SK-N-SH treated with all-trans-retinoic acid at 6 μM for 48 hours (cell line): ENCODE data around the gene TBCK.

ENCODE experiments used
- ATAC-seq: fragments of 200-7000 bp; cut with Tn5 transposase; 3 replicates; pipeline ENCODE4 v1.9.1; 2020; ENCODE audit warnings: mild to moderate bottlenecking, moderate library complexity
- ARNTL ChIP-seq: fragments of 450-650 bp; formaldehyde crosslinking; IDR thresholded peaks from 2 replicates; pipeline ENCODE4 v1.5.0; 2020; ENCODE audit warnings: low read depth, mild to moderate bottlenecking, moderate library complexity, borderline replicate concordance
- BACH2 ChIP-seq: fragments of 250-450 bp; sonication (Bioruptor Pico); IDR thresholded peaks from 2 replicates; pipeline ENCODE4 v1.9.0; 2021; ENCODE audit warnings: mild to moderate bottlenecking, borderline replicate concordance
- CREB5 ChIP-seq: fragments of 250-450 bp; sonication (Bioruptor Pico); IDR thresholded peaks from 2 replicates; pipeline ENCODE4 v1.5.1; 2020; ENCODE audit warnings: low read depth, mild to moderate bottlenecking, moderate library complexity
- CSDC2 ChIP-seq: fragments of 250-450 bp; sonication (Bioruptor Pico); IDR thresholded peaks from 2 replicates; pipeline ENCODE4 v1.5.0; 2020; ENCODE audit warnings: mild to moderate bottlenecking, moderate library complexity
- ESRRG ChIP-seq: fragments of 250-450 bp; sonication (Bioruptor Pico); IDR thresholded peaks from 2 replicates; pipeline ENCODE4 v1.6.1; 2021; ENCODE audit warnings: mild to moderate bottlenecking
- GLIS3 ChIP-seq: fragments of 250-450 bp; sonication (Bioruptor Pico); IDR thresholded peaks from 2 replicates; pipeline ENCODE4 v1.5.0; 2020; ENCODE audit warnings: mild to moderate bottlenecking, moderate library complexity
- ISL1 ChIP-seq: fragments of 250-450 bp; sonication (Bioruptor Pico); IDR thresholded peaks from 2 replicates; pipeline ENCODE4 v2.1.2; 2022; ENCODE audit warnings: mild to moderate bottlenecking, moderate library complexity
- OSR1 ChIP-seq: fragments of 250-450 bp; sonication (Bioruptor Pico); IDR thresholded peaks from 2 replicates; pipeline ENCODE4 v1.8.0; 2022; ENCODE audit warnings: moderate library complexity, mild to moderate bottlenecking, inconsistent platforms
- PPARA ChIP-seq: fragments of 250-450 bp; sonication (Bioruptor Pico); IDR thresholded peaks from 2 replicates; pipeline ENCODE4 v1.5.0; 2020; ENCODE audit warnings: mild to moderate bottlenecking, borderline replicate concordance
- RARB ChIP-seq: fragments of 250-450 bp; sonication (Bioruptor Pico); IDR thresholded peaks from 2 replicates; pipeline ENCODE4 v1.8.0; 2021; ENCODE audit warnings: mild to moderate bottlenecking, moderate library complexity
- TCF4 ChIP-seq: fragments of 250-450 bp; sonication (Bioruptor Pico); IDR thresholded peaks from 2 replicates; pipeline ENCODE4 v1.8.0; 2021; ENCODE audit warnings: mild to moderate bottlenecking, moderate library complexity, borderline replicate concordance
- TOX ChIP-seq: fragments of 250-450 bp; sonication (Bioruptor Pico); IDR thresholded peaks from 2 replicates; pipeline ENCODE4 v1.8.0; 2021; ENCODE audit warnings: mild to moderate bottlenecking, moderate library complexity, borderline replicate concordance
- ZC3H10 ChIP-seq: fragments of 250-450 bp; sonication (Bioruptor Pico); IDR thresholded peaks from 2 replicates; pipeline ENCODE4 v1.5.1; 2021; ENCODE audit warnings: mild to moderate bottlenecking, moderate library complexity
- ZFP3 ChIP-seq: fragments of 250-450 bp; sonication (Bioruptor Pico); IDR thresholded peaks from 2 replicates; pipeline ENCODE4 v1.5.0; 2020; ENCODE audit warnings: mild to moderate bottlenecking, moderate library complexity
- ZFP30 ChIP-seq: fragments of 450-650 bp; formaldehyde crosslinking; IDR thresholded peaks from 2 replicates; pipeline ENCODE4 v1.5.0; 2022; ENCODE audit warnings: mild to moderate bottlenecking, moderate library complexity
- ZNF565 ChIP-seq: fragments of 450-650 bp; formaldehyde crosslinking; conservative IDR thresholded peaks from 2 replicates; pipeline ENCODE4 v1.5.0; 2020; ENCODE audit warnings: low read depth, mild to moderate bottlenecking, moderate library complexity
- ZNF70 ChIP-seq: fragments of 450-650 bp; formaldehyde crosslinking; IDR thresholded peaks from 2 replicates; pipeline ENCODE4 v1.5.0; 2020; ENCODE audit warnings: mild to moderate bottlenecking, moderate library complexity
- ZNF8 ChIP-seq: fragments of 450-650 bp; formaldehyde crosslinking; IDR thresholded peaks from 2 replicates; pipeline ENCODE4 v1.5.0; 2020; ENCODE audit warnings: mild to moderate bottlenecking, moderate library complexity
- TF ChIP-seq, protein P1 (sequence below): fragments of 250-450 bp; sonication (Bioruptor Pico); IDR thresholded peaks from 2 replicates; pipeline ENCODE4 v1.5.1; 2021; ENCODE audit warnings: mild to moderate bottlenecking, moderate library complexity
- TF ChIP-seq, protein P2 (sequence below): fragments of 250-450 bp; sonication (Bioruptor Pico); IDR thresholded peaks from 2 replicates; pipeline ENCODE4 v1.8.0; 2020; ENCODE audit warnings: mild to moderate bottlenecking, moderate library complexity, borderline replicate concordance
- TF ChIP-seq, protein P3 (sequence below): fragments of 250-450 bp; sonication (Bioruptor Pico); IDR thresholded peaks from 2 replicates; pipeline ENCODE4 v1.5.0; 2020; ENCODE audit warnings: mild to moderate bottlenecking, moderate library complexity

Gene TBCK

GRCh38 chr4:106109929-106110328 is 206.1 kb downstream of the TBCK start:
- TF ChIP-seq BACH2 (CRISPR knock-in tag) (no peak), TCF4 (no peak), ZNF565 (CRISPR knock-in tag) (no peak), GLIS3 (CRISPR knock-in tag) (no peak), PPARA (CRISPR knock-in tag) (no peak)
- no peak for ATAC-seq

DNA sequence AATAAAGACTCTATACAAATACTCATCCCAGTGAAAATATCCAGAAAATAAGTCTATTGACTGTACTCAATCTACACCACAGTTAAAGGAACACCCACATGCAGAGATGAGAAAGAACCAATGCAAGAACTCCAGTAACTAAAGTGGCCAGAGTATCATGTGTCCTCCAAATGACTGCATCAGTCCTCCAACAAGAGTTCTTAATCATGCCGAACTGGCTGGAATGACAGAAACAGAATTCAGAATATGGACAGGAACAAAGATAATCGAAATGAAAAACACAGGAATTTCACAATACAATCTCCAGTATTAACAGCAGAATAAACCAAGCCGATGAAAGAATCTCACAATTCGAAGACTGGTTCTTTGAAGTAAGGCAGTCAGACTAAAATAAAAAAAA is 210.3 kb downstream of the TBCK start:
- no peak for ATAC-seq
- TF ChIP-seq ISL1 (no peak), ZC3H10 (no peak), ESRRG (CRISPR knock-in tag) (no peak), PPARA (CRISPR knock-in tag) (no peak), ZNF70 (CRISPR knock-in tag) (no peak), ARNTL (CRISPR knock-in tag) (no peak)
- TF ChIP-seq, protein P1, sequence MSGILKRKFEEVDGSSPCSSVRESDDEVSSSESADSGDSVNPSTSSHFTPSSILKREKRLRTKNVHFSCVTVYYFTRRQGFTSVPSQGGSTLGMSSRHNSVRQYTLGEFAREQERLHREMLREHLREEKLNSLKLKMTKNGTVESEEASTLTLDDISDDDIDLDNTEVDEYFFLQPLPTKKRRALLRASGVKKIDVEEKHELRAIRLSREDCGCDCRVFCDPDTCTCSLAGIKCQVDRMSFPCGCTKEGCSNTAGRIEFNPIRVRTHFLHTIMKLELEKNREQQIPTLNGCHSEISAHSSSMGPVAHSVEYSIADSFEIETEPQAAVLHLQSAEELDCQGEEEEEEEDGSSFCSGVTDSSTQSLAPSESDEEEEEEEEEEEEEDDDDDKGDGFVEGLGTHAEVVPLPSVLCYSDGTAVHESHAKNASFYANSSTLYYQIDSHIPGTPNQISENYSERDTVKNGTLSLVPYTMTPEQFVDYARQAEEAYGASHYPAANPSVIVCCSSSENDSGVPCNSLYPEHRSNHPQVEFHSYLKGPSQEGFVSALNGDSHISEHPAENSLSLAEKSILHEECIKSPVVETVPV (CRISPR knock-in tag): no peak
- TF ChIP-seq, protein P2, sequence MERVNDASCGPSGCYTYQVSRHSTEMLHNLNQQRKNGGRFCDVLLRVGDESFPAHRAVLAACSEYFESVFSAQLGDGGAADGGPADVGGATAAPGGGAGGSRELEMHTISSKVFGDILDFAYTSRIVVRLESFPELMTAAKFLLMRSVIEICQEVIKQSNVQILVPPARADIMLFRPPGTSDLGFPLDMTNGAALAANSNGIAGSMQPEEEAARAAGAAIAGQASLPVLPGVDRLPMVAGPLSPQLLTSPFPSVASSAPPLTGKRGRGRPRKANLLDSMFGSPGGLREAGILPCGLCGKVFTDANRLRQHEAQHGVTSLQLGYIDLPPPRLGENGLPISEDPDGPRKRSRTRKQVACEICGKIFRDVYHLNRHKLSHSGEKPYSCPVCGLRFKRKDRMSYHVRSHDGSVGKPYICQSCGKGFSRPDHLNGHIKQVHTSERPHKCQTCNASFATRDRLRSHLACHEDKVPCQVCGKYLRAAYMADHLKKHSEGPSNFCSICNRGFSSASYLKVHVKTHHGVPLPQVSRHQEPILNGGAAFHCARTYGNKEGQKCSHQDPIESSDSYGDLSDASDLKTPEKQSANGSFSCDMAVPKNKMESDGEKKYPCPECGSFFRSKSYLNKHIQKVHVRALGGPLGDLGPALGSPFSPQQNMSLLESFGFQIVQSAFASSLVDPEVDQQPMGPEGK: no peak

DNA sequence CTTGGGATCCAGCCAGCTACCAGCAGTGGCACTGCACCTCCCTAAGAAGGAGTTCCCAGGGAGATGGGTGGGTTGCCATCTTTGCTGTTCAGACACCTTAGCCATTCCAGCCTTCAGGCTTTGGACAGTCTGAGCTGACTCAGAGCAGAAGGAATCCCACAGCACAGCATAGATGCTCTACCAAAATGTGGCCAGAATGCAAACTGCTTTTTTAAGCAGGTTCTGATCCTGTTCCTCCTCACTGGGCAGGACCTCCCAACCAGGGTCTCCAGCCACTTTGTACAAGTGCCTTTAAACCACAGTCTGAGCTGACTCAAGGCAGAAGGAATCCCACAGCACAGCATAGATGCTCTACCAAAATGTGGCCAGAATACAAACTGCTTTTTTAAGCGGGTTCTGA is 211.7 kb downstream of the TBCK start:
- no peak for TF ChIP-seq CREB5
- TF ChIP-seq, protein P1 (CRISPR knock-in tag): no peak
- TF ChIP-seq, protein P2: no peak
- no peak for TF ChIP-seq ZNF8
- no peak for TF ChIP-seq TCF4
- no peak for TF ChIP-seq ZFP3 (CRISPR knock-in tag)
- no peak for TF ChIP-seq ZC3H10
- no peak for TF ChIP-seq ESRRG (CRISPR knock-in tag)
- no peak for ATAC-seq

DNA sequence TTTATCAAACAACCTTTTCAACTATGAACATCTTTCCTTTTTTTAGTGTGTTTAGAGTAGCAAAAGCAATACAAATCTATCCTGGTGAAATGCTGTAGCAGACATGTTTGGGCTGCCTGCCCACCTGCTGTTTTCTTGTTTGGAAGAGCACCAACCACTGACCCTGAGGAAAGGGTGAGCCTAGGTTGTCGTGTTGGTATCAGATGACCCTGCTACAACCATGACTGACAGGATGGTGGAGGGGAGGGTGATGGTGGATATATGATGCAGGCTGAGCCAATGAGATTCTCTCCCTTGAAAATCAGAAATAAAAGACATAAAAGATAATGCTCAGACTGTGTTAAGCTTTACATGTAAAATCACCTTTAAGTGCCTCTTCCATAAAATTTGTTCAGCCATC is 219.6 kb downstream of the TBCK start:
- ATAC-seq: no peak

More for the DNA sequence above, 219.6 kb downstream of the TBCK start:
- TF ChIP-seq ZNF8 (no peak), TCF4 (no peak), CSDC2 (no peak), ZFP30 (CRISPR knock-in tag) (no peak), OSR1 (CRISPR knock-in tag) (no peak), BACH2 (CRISPR knock-in tag) (no peak), ZFP3 (CRISPR knock-in tag) (no peak), ARNTL (CRISPR knock-in tag) (no peak), TOX (no peak), RARB (no peak), GLIS3 (CRISPR knock-in tag) (no peak), PPARA (CRISPR knock-in tag) (no peak)
- TF ChIP-seq, protein P1 (CRISPR knock-in tag): no peak
- TF ChIP-seq, protein P3, sequence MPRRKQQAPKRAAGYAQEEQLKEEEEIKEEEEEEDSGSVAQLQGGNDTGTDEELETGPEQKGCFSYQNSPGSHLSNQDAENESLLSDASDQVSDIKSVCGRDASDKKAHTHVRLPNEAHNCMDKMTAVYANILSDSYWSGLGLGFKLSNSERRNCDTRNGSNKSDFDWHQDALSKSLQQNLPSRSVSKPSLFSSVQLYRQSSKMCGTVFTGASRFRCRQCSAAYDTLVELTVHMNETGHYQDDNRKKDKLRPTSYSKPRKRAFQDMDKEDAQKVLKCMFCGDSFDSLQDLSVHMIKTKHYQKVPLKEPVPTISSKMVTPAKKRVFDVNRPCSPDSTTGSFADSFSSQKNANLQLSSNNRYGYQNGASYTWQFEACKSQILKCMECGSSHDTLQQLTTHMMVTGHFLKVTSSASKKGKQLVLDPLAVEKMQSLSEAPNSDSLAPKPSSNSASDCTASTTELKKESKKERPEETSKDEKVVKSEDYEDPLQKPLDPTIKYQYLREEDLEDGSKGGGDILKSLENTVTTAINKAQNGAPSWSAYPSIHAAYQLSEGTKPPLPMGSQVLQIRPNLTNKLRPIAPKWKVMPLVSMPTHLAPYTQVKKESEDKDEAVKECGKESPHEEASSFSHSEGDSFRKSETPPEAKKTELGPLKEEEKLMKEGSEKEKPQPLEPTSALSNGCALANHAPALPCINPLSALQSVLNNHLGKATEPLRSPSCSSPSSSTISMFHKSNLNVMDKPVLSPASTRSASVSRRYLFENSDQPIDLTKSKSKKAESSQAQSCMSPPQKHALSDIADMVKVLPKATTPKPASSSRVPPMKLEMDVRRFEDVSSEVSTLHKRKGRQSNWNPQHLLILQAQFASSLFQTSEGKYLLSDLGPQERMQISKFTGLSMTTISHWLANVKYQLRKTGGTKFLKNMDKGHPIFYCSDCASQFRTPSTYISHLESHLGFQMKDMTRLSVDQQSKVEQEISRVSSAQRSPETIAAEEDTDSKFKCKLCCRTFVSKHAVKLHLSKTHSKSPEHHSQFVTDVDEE: no peak
- TF ChIP-seq, all 23 proteins: peak for 0
